ENCODE measurements around the gene HEXIM1. TPM values are rescaled to one million over a fixed set of nuclear protein-coding genes. Genes with fewer than 3 reads are reported as not detected.
A peak's percentile ranks its signal among the peaks of the same experiment; 100 is the strongest.

The HEXIM1 gene
- total RNA-seq, 2 donors from 2014 or later: 40.6 to 46.9 TPM

DNA sequence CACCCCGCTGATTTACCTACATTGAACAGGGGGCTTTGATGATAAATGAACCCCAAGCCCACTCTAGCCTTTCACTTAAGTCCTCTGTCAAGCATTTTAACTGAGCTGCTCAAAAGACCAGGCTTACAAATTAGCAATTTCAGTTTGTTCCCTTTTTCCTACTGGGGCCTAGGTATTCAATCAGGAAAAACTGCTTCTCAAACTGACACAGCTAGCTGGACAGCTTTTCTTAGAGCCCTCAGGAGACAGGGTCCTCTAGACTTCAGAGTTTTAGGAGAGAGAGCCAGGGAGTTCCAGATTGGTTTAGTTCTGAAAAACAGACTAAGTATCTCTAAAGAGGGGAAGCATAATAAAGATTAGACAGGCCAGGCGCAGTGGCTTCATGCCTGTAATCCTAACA, 7.2 kb downstream of the HEXIM1 start:
- intact Hi-C loops (cut with DNase I): no loop called here
- no peak for DNase-seq (ENCODE audit: low spot score)

DNA sequence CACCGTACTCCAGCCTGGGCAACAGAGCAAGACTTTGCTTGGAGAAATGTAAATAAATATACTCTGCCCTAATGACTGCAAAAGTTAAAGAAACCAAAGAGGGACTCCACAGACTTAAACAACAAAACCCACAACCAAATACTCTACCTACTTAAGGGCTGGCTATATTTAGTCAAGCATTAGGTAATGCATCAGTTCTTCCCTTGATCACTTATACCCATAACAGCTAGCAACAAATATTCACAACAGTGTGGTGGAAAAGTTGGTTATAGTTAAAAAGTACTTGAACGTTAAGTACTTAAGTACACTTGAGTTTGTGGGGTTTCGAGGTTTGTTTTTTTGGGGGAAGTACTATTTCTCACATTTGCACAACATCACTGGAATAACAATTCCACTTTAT, 8.0 kb downstream of the HEXIM1 start:
- intact Hi-C loops (cut with DNase I): no loop called here
- no peak for DNase-seq (ENCODE audit: low spot score)

DNA sequence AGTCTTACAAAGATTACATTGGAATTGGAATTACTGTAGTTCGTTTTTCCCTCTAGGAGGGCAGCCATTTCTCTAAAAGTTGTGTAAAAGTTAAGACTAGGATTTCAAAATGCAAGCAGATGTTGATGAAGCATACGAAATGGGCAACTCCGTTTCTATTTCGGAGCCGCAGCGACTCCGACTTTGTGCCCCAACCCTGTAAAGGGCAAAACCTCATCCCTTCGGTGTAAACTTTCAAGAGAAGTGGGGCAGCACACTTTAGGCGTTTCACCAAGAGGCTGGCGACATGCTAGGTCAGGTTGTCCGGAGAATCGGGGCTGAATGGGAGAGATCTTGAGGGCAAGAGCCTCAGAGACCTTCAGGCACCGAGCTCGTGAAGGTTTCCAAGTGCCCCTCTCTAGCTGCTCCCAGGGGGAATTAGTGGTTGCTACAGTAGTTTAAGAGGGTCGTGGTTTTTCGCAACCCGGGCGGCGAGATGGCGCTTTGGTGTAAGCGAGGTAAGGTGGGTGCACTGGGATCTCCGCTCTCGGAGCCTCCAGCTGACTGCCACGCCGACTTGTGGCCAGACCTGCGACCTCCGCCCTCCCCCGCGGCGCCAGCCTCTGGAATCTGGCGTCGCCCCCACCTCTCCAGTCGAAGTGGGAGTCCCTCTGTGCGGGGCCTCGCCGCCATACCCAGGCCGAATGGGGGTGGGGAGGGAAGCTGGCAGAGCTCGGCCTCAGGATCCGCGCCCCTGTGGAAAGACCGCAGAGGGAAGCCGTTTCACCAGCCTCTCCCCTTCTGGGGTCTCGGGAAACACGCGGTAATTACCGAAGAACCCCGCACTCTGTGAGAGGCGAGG, 12.4 kb downstream of the HEXIM1 start:
- peak; percentile 89 for DNase-seq (ENCODE audit: low spot score)

DNA sequence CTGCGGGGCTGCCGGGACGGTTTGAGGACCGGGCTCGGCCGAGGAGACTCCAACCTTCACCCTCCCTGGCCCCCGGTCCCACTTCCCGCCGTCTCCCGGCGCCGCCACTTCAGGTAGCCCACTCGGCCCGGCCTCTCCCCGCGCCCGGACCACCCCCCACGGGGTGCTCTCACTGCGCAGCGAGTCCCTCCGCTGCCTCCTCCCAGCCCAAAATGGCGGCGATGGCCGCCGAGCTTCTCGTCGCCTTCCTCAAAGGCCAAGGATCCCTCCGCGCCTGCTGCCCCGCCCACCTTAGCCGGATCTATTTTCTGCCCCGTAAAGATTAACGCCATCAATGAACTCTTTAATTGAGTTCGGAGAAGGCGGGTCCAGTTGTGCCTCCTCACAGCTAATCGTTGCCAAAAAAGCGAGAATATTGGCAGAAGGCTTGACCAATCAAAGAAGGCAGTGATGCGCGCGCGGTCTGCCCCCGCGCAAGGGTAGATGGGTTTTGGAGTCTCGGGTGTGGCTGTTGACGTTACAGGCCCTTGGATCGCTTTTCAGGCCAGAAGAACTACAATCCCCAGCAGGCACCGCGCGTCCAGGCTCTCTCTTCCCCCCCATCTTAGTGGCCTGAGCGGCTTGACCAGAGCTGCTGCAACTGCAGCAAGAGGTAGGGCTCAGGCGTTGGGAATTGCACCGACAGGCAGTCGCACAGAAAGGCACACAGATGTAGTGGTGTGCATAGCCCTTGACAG, 13.2 kb downstream of the HEXIM1 start, which contains the start of gene HEXIM2:
Gene HEXIM2, plus strand, starts transcription at position 588 of the 737 bp plus-strand sequence. CDS start 919 bp downstream, outside the sequence.
- peak; percentile 99 for DNase-seq (ENCODE audit: low spot score)
- intact Hi-C loops (cut with DNase I): no loop called here

More for the DNA sequence above, 12.4 kb downstream of the HEXIM1 start:
- intact Hi-C loops (cut with DNase I): no loop called here

DNA sequence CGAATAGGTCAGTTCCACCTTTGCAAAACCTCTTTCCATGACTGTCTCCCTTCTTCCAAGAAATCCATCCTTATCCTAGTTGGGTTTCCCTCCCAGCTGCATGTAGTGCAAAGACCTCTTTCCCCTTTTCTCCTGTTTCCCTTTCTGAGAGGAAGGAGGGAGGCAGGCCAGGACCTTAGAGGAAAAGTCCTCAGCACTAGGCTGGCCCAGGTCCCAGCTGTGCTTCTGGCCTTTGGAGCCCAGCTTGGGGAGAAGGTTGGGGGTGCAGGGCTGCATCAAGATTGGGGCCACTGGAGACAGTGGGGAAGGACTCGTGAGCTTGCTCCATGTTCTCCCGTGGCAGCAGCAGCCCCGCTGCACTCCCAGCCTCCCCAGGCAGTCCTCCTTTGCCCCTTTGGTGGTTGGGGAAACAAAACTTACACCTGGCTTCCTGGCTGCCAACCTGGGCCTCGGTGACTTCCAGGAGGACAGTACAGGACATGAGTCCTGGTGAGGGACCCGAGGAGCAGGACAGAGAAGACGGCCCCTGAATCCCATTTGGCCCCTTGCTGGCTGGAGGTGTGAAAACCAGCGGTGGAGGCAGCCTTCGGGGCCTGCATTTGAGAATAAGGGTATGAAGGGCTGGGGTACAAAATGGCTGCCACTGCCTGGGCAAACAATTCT, 13.9 kb downstream of the HEXIM1 start:
- intact Hi-C loops (cut with DNase I): no loop called here

DNA sequence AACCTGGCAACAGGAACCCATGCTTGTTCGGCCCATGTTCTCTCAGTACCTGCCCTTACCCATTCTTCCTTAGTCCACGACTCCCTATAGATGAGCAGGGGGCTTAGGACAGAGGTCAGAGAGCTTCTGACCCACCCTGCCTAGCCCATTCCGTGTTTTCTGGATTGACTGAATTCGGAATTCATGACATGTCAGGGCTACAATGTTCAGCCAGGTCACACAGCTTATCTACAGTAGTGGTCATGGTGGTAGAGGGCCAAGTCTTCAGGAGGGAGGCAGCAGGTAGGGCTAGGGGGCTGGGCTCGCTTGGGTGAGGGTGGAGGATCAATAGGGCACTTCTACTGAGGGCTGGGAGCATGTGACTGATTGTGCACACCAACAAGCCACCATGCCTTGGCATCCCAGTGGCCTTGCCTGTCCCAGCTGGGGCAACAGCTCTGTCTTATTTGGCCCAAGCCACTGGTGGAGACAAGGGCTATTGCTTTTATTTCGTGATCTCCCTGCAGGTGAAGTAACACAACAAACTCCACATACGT, 16.5 kb downstream of the HEXIM1 start:
- intact Hi-C loops (cut with DNase I): no loop called here
- no peak for DNase-seq (ENCODE audit: low spot score)

More for the DNA sequence above, 13.9 kb downstream of the HEXIM1 start:
- no peak for DNase-seq (ENCODE audit: low spot score)

DNA sequence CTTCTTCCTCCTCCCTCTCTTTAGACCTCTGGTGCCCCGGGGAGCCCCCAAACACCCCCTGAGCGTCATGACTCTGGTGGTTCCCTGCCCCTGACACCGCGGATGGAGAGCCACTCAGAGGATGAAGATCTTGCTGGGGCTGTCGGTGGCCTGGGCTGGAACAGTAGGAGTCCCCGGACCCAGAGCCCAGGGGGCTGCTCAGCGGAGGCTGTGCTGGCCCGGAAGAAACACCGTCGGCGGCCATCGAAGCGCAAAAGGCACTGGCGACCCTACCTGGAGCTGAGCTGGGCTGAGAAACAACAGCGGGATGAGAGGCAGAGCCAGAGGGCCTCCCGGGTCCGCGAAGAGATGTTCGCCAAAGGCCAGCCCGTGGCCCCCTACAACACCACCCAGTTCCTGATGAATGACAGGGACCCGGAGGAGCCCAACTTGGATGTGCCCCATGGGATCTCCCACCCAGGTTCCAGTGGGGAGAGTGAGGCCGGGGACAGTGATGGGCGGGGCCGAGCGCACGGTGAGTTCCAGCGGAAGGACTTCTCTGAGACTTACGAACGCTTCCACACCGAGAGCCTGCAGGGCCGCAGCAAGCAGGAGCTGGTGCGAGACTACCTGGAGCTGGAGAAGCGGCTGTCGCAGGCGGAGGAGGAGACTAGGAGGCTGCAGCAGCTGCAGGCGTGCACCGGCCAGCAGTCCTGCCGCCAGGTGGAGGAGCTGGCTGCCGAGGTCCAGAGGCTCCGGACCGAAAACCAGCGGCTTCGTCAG, 20.9 kb downstream of the HEXIM1 start:
- DNase-seq (ENCODE audit: low spot score): peak; percentile 45
- intact Hi-C loops (cut with DNase I): no loop called here

DNA sequence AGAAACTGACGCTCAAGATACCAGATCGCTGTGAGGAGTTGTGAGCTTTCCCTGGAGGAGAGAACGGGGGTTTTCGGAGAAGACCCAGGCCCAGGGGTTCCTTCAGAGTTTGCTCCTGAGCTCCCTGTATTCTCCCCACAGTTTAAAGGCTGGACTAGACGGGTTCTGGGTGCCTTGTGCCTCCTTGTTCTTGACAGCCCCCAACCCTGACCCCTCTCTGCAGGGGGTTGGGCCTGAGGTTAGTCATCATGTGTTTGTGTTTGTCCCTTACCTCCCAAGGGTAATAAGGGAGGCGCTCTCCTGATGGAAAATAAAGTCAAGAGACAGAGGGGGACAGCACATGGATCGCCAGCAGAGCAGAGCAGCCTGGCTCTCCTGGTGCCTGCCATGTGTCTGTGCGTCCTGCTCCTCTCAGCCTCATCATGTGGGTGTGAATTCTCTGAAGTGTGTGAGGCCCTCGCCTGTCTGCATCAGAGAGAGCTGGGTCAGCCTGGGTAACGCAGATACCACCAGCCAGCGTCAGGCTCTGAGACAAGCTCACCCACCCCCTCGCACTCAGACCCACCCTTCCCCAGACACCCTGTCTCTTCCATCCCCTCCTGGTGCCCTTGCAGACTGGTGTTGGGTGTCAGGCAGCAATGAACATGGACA, 22.1 kb downstream of the HEXIM1 start:
- DNase-seq (ENCODE audit: low spot score): no peak

DNA sequence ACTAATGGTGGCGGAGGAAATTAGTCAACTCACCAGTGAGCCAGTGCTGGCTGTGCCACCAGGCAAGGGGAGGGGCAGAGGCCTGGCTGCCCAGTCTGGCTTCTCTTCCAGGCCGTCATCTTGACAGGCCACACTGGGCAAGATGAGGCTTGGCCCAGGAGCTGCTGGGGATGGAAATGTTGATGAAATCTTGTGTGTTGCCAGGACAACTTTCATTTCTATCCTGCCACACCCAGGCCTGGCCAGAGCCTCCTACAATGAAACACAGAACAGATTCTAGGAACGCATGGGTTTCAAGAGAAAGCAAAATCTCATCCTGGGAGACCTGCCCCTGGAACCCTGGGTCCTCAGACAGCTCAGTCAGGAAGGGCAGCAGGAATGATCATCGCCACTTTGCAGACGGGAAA, 22.7 kb downstream of the HEXIM1 start:
- intact Hi-C loops (cut with DNase I): no loop called here
- DNase-seq (ENCODE audit: low spot score): peak; percentile 93

More for the DNA sequence above, 22.1 kb downstream of the HEXIM1 start:
- intact Hi-C loops (cut with DNase I): no loop called here

DNA sequence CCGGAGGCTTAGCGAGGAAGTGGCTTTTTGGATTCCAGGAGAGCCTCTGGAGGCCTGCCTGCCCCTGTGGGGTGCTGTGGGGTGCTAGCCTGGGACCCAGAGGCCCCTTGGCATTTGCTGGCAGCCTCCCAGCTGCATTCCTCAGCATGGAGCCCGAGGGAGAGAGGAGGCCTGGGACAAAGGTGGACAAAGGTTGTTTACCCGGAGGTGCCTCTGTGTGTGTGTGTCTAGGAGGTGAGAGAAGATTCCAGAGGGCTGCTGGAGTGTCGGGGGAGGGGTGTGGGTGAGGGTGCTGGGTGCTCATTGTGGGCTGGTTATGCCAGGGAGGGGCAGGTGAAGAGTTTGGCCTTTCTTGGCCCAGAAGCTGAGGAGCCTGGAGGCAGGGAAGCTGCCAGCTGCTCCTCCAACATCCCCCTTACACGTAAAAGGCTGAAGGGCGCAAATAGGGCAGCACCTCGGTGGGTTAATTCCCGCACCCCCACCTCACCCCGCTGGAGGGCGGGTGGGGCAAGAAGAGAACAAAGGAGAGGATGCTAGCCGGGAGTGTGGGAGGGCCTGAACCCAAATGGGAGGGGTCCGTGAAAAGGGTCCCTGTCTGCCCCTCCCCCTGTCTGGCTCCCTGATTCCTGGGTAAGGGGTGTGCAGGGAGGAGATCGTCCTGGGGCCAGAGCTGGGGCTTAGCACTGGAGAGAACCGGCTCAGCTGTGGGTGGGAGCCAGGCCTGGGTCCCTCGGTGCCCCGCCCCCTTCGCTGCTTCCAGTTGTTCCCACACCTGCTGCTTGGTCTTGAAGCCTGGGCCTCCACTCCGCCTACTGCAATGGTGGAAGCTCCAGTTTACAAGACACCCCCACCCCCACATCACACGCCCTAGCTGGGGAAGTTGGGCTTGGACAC, 23.3 kb downstream of the HEXIM1 start:
- DNase-seq (ENCODE audit: low spot score): no peak
- intact Hi-C loops (cut with DNase I): no loop called here

DNA sequence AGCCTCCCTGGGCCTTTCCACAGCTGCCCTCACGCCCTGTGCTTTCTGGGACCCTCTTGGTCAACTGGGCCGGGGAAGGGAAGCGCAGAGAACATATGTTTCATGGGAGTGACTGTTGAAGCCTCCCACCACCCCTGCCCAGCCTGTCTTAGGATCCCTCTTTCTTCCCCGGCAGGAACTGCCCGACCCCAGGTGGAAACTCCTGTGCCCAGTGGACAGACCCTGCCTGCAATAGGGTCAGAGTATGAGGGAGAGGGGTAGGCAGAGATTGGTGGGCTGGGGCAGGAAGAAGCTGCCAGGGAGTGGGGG, 23.9 kb downstream of the HEXIM1 start:
- intact Hi-C loops (cut with DNase I): no loop called here
- no peak for DNase-seq (ENCODE audit: low spot score)

DNA sequence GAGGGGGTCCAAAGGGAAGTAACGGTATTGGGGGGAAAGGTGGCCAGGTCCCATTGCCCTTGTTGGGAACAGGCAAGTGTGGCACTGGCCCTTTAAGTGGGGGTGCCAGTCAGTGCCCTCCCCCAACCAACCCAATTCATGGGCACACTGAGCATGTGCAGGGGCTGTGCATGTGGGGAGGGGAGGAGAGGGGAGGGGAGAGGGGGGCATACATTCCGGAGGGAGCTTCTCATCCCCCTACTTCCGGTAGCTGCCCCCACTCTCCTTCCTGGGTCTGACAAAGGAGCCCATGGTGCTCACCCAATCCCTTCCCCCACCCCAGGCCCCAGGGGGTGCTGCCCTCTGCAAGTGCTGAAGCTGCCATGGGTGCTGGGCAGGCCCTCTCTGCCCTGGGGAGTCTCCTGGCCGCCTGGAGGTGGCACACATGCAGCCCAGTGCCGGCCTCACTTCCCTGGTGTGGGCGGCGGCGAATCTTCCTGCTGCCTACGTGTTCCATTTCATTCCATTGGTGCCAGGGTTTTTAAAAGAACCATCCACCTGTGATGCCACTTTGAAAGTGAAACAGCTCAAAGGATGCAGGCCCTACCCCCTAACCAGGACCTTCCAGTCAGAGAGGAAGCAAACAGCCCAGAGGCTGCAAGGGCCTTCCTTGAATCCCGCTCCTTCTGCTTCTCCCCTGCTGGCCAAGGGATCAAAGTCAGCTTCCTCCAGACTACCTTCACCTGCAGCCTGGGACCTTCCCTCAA, 24.4 kb downstream of the HEXIM1 start:
- peak; percentile 81 for DNase-seq (ENCODE audit: low spot score)
- intact Hi-C loops (cut with DNase I): no loop called here

DNA sequence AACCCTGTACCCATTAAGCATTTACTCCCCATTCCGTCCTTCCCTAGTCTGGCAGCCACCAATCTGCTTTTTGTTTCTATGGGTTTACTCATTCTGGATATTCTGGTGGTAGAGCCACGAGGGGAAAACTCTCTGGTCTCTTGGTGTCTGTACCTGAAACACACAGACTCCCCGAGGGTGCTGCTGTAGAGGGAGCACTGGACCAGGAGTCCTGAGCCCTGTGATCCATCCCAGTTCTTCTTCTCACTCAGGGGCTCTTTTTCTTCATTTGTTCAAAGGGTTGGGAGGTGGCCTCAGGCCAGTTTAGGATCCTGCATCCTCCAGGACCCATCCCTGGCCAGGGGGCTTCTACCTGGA, 27.5 kb downstream of the HEXIM1 start:
- intact Hi-C loops (cut with DNase I): no loop called here
- DNase-seq (ENCODE audit: low spot score): no peak

DNA sequence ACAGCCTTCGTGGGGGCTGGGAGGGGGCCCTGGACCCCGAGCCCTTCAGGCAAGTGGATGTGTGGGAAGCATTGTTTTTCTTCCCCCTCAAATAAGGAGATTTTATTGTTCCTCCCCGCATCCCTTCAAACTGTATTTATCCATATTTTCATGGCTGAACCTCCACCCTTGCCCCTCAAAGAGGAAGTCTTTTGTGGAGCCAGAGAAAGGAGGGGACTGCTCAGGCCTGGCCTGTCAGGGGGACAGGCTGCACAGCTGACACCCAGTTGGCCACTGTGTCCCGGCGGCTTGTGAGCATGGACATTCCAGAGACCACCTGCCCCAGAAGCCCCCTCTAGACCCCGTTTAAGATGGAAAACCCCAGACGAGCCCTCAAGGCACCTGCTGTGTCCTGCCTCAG, 29.3 kb downstream of the HEXIM1 start:
- intact Hi-C loops (cut with DNase I): no loop called here
- DNase-seq (ENCODE audit: low spot score): no peak

DNA sequence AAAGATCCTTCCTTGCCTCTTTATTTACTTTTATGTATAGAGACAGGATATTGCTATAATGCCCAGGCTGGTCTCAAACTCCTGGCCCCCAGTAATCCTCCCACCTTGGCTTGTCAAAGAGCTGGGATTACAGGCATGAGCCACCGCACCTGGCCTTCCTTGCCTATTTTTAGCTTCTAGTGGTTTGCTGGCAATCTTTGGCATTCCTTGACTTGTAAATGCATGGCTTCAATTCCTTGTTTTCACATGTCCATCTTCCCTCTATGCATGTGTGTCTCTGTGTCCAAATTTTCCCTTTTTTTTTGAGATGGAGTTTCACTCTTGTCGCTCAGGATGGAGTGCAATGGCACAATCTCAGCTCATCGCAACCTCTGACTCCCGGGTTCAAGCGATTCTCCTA, 35.9 kb downstream of the HEXIM1 start:
- intact Hi-C loops (cut with DNase I): no loop called here
- no peak for DNase-seq (ENCODE audit: low spot score)

DNA sequence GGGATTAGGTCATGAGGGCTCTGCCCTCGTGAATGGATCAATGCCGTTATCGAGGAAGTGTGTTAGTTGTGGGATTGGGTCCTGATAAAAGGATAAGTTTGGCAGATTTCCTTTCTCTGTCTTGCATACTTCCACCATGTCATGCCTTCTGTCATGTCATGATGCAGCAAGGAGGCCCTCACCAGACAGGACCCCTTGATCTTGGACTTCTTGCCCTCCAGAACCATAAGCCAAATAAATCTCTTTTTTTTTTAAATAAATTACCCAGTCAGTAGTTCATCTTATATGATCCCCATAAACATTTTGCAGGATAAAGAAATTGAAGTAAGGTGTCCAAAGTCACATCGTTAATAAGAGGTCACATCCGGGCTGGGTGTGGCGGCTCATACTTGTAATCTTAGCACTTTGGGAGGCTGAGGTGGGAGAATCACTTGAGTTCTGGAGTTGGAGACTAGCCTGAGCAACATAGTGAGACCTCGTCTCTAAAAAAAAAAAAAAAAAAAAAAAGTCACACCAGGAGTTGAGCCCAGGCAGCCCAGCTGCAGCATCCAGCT, 38.6 kb downstream of the HEXIM1 start:
- intact Hi-C loops (cut with DNase I): no loop called here
- no peak for DNase-seq (ENCODE audit: low spot score)

DNA sequence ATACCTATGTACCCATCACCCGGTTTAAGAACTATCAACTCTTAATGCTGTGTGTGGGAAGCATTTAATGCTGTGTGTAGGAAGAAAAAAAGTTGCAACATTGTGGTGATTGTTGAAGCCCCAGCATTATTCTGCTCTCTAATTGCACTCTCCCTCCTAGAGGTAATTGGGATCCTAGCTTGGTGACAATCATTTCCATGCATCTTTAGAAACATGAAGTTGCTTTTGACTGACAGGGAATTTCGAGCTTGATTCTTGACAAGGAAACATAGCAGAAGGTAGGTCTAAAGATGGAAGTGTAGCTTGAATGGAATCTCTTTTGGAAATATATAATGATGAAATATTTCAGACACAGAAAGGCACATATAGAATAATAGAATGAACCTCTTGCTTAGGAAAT, 40.7 kb downstream of the HEXIM1 start:
- intact Hi-C loops (cut with DNase I): no loop called here
- DNase-seq (ENCODE audit: low spot score): no peak

Data from posterior vena cava (tissue), 2 donors.